Stimulated activated CD4-positive, alpha-beta T cell treated with anti-CD3 and anti-CD28 coated beads, Interleukin-1b, Interleukin-23, amount 100 ng/mL, for 1 hour (primary cell): ENCODE results near the gene IL34.
"Not testable (repeated sequence)": the region's sequence is repeated elsewhere in the genome, so short reads cannot be mapped to it uniquely, and the experiment has no call there.

Experiments
- DNase-seq, 2 donors: peaks; one replicate each; pipeline ENCODE4 v3.0.0-alpha.2; 2020; ENCODE audit warnings: low read depth in 2 of 2

IL34 gene

GRCh38 chr16:70646260-70647241 is at the start of gene IL34:
IL34 (plus strand) TSS chr16:70646559; CDS start chr16:70646948, 389 bp downstream.
- no peak for DNase-seq

- no peak for DNase-seq
Observed at GRCh38 chr16:70597135-70597835, 49.1 kb upstream of the IL34 start.

GRCh38 chr16:70598937-70599503 is 47.3 kb upstream of the IL34 start:
- no peak for DNase-seq

- no peak for DNase-seq
Observed at GRCh38 chr16:70600730-70601129, 45.6 kb upstream of the IL34 start.

GRCh38 chr16:70601576-70602575 is 44.5 kb upstream of the IL34 start:
- DNase-seq, result no peak

- DNase-seq, result no peak
Observed at GRCh38 chr16:70602831-70603230, 43.5 kb upstream of the IL34 start.

GRCh38 chr16:70604407-70605282 is 41.7 kb upstream of the IL34 start:
- no peak for DNase-seq

GRCh38 chr16:70605283-70605657 is 41.1 kb upstream of the IL34 start:
- no peak for DNase-seq

- DNase-seq, result no peak
Observed at GRCh38 chr16:70608521-70608920, 37.8 kb upstream of the IL34 start.

- no peak for DNase-seq
Observed at GRCh38 chr16:70610273-70611223, 35.8 kb upstream of the IL34 start.

- no peak for DNase-seq
Observed at GRCh38 chr16:70611224-70611598, 35.1 kb upstream of the IL34 start.

- no peak for DNase-seq
Observed at GRCh38 chr16:70611785-70612303, 34.5 kb upstream of the IL34 start.

GRCh38 chr16:70612931-70613330 is 33.4 kb upstream of the IL34 start:
- no peak for DNase-seq

GRCh38 chr16:70614208-70614951 is 32.0 kb upstream of the IL34 start:
- DNase-seq, result no peak

GRCh38 chr16:70615945-70616344 is 30.4 kb upstream of the IL34 start:
- DNase-seq, result no peak

GRCh38 chr16:70621864-70622263 is 24.5 kb upstream of the IL34 start:
- not testable (repeated sequence) for DNase-seq

GRCh38 chr16:70627696-70628095 is 18.7 kb upstream of the IL34 start:
- no peak for DNase-seq
